Osteoblast (primary cell): Measurements from ENCODE around the gene LRP2. TPM values are rescaled to one million over a fixed set of nuclear protein-coding genes. Genes with fewer than 3 reads are reported as not detected.
A peak's percentile ranks its signal among the peaks of the same experiment; 100 is the strongest.

Source experiments
- DNase-seq: peaks from one replicate; pipeline ENCODE4 v3.0.0; 2011; ENCODE audit warnings: low spot score, mixed read lengths; ENCODE audit not compliant: insufficient read length; ENCODE audit errors: missing footprints
- H2AFZ ChIP-seq: 2 replicates; pipeline ENCODE4 v1.6.0; 2011; ENCODE audit warnings: mild to moderate bottlenecking, low read length
- H3K27ac ChIP-seq: 2 replicates; pipeline ENCODE4 v1.5.1; 2011; ENCODE audit warnings: mild to moderate bottlenecking, low read depth, low read length, moderate library complexity
- H3K27me3 ChIP-seq: 2 replicates; pipeline ENCODE4 v1.6.0; 2012; ENCODE audit warnings: mild to moderate bottlenecking, control low read depth, inconsistent platforms, low read length, moderate library complexity; ENCODE audit not compliant: insufficient read depth
- H3K36me3 ChIP-seq: 2 replicates; pipeline ENCODE4 v1.5.1; 2011; ENCODE audit warnings: mild to moderate bottlenecking, low read length, control low read depth, moderate library complexity; ENCODE audit not compliant: insufficient read depth
- H3K4me1 ChIP-seq: 2 replicates; pipeline ENCODE4 v1.5.1; 2011; ENCODE audit warnings: mild to moderate bottlenecking, low read length, control low read depth, moderate library complexity; ENCODE audit not compliant: insufficient read depth
- H3K4me2 ChIP-seq: 2 replicates; pipeline ENCODE4 v1.6.0; 2011; ENCODE audit warnings: mild to moderate bottlenecking, low read length; ENCODE audit not compliant: insufficient read depth
- H3K4me3 ChIP-seq: fragments of 200-600 bp; sonication (generic); 3 replicates; pipeline ENCODE4 v1.5.1; 2012; ENCODE audit warnings: mild to moderate bottlenecking, low read length, inconsistent platforms; ENCODE audit not compliant: insufficient read depth
- H3K79me2 ChIP-seq: 2 replicates; pipeline ENCODE4 v1.6.0; 2012; ENCODE audit warnings: mild to moderate bottlenecking, low read length, control low read depth, inconsistent platforms; ENCODE audit not compliant: insufficient read depth
- H3K9me3 ChIP-seq: 2 replicates; pipeline ENCODE4 v1.5.1; 2011; ENCODE audit warnings: low read depth, low read length, control low read depth
- H4K20me1 ChIP-seq: 2 replicates; pipeline ENCODE4 v1.6.0; 2012; ENCODE audit warnings: mild to moderate bottlenecking, low read length, control low read depth; ENCODE audit not compliant: insufficient read depth
- total RNA-seq: library from RNA; depleted of rRNA; stranded (reverse); fragments of >200 nt; gene quantifications from 2 replicates; pipeline ENCODE4 v1.2.3, GENCODE V29; 2012
- TF ChIP-seq, protein P1 (sequence below): IDR thresholded peaks from 2 replicates; pipeline ENCODE4 v1.5.1; 2011; ENCODE audit warnings: mild to moderate bottlenecking, low read depth, low read length, moderate library complexity; ENCODE audit errors: extremely low read depth

Gene LRP2
- total RNA-seq, 1 donor: not detected

DNA sequence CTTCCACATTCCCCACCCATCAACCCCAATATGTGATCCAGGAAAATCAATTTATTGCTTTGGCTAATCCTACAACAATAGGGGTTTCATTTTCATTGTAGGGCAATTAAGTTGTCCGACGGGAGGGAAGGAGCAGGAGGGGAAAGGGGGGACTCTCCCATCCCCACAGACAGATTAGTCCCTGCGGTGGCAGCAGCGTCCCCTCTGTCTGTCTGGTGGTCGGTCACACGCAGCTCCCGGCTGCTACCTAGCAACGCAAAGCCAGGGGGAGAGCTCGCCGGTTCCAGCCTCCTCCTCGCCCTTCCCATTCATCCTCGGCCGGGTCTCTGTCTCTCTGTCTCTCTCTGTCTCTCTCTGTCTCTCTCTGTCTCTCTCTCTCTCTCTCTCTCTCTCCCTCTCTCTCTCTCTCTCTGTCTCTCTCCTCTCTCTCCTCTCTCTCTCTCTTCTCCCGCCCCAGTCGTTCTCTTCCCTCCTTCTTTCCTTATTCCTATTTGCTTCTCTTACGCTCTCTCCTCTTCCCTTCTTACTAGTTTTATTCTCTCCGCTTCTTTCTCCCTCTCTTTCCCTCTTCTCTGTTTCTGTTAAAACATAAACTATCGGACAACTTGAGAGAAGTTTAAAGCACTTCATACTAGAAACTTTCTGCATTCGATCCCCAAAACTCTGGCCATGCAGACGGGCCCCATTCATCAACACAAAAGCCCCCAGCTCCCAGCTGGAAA is 1.2 kb downstream of the LRP2 start:
- Histone ChIP-seq H3K79me2 (no peaks in the 10 kb centered on the region), H4K20me1 (no peaks in the 10 kb centered on the region), H3K4me2 (peak overlapping the region; percentile 86), H3K27me3 (peaks cover 51% of the 10 kb centered on the region), H3K9me3 (no peaks in the 10 kb centered on the region), H3K4me1 (peaks cover 22% of the 10 kb centered on the region), H3K36me3 (no peaks in the 10 kb centered on the region), H3K4me3 (peak overlapping the region; percentile 49), H2AFZ (peak overlapping the region; percentile 22), H3K27ac (no peak overlapping the region)
- TF ChIP-seq, protein P1, sequence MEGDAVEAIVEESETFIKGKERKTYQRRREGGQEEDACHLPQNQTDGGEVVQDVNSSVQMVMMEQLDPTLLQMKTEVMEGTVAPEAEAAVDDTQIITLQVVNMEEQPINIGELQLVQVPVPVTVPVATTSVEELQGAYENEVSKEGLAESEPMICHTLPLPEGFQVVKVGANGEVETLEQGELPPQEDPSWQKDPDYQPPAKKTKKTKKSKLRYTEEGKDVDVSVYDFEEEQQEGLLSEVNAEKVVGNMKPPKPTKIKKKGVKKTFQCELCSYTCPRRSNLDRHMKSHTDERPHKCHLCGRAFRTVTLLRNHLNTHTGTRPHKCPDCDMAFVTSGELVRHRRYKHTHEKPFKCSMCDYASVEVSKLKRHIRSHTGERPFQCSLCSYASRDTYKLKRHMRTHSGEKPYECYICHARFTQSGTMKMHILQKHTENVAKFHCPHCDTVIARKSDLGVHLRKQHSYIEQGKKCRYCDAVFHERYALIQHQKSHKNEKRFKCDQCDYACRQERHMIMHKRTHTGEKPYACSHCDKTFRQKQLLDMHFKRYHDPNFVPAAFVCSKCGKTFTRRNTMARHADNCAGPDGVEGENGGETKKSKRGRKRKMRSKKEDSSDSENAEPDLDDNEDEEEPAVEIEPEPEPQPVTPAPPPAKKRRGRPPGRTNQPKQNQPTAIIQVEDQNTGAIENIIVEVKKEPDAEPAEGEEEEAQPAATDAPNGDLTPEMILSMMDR: no peak
- peak; percentile 72 for DNase-seq

DNA sequence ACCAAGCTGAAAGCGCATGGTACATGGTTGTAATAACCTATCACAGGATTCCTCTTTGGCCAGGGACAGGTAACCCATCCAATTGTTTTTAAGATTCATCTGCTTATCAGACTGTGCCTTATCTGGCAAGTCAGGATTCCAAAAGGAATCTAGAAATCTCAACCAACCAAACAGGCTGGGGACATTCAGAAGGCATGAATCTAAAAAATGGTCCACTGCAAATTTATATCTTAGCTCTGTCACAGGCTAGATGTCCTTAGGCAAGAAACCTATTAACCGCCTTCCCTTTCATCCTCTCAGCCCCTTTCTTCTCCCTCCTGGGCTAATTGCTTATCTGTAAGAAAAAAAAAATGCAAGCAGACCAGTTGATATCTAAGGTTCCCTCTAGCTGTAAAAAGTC is 4.3 kb downstream of the LRP2 start:
- Histone ChIP-seq H3K27ac (no peak overlapping the region), H3K36me3 (no peaks in the 10 kb centered on the region), H3K4me2 (no peak overlapping the region), H2AFZ (no peak overlapping the region), H3K27me3 (peaks cover 30% of the 10 kb centered on the region), H3K9me3 (no peaks in the 10 kb centered on the region), H3K79me2 (no peaks in the 10 kb centered on the region), H3K4me3 (no peak overlapping the region), H4K20me1 (no peaks in the 10 kb centered on the region), H3K4me1 (peaks cover 13% of the 10 kb centered on the region)
- DNase-seq: no peak
- TF ChIP-seq, protein P1: no peak

DNA sequence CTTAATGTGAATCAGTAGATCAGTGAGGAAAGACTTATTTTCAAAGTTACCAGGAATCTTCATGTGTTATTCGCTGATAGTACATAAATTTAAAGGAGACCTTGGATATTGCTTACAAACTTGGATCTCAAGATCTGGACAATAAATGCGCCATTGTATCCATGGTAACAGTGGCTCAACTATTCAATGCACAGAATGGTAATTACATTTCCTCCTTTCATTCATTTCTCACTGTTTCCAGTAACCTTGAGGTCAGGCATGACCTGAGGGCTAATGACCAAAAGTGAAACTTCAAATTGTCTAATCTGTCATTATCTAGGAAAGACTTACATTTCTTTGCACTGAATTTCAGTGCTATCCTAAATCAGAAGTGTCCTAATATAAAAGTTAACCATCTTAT is 8.1 kb downstream of the LRP2 start:
- Histone ChIP-seq H3K4me3 (no peak overlapping the region), H3K36me3 (no peaks in the 10 kb centered on the region)
- TF ChIP-seq, protein P1: no peak

DNA sequence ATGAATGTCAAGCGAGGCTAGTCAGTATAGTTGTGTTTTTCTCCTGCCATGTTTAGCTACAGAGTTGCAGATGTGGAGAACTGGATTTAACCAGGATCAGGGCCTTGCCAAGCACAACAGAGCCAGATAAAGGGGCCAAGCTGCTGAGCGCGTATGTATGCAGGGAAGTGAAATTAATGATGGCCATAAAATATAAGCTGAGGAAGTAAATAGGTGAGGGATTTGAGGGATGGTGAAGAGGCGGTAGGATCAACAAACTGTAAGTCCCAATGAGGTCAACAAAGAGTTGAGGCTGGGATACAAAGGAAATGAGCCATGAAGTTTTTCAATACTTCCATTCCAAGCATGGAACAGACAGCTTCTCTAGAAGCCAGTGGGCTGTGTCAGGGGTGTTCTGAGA is 10.6 kb downstream of the LRP2 start:
- Histone ChIP-seq H3K4me2 (no peak overlapping the region), H3K27ac (no peak overlapping the region), H3K79me2 (no peaks in the 10 kb centered on the region), H2AFZ (no peak overlapping the region), H3K36me3 (no peaks in the 10 kb centered on the region), H3K4me3 (no peak overlapping the region), H3K4me1 (no peaks in the 10 kb centered on the region), H3K9me3 (no peaks in the 10 kb centered on the region), H4K20me1 (no peaks in the 10 kb centered on the region), H3K27me3 (no peaks in the 10 kb centered on the region)
- TF ChIP-seq, protein P1: no peak
- DNase-seq: no peak

More for the DNA sequence above, 8.1 kb downstream of the LRP2 start:
- Histone ChIP-seq H3K27ac (no peak overlapping the region), H3K27me3 (no peaks in the 10 kb centered on the region), H4K20me1 (no peaks in the 10 kb centered on the region), H2AFZ (no peak overlapping the region), H3K4me2 (no peak overlapping the region), H3K79me2 (no peaks in the 10 kb centered on the region), H3K9me3 (no peaks in the 10 kb centered on the region), H3K4me1 (no peaks in the 10 kb centered on the region)
- no peak for DNase-seq
